NK-92 (cell line): Measurements from ENCODE around the gene CDK9.

Source experiments
- DNase-seq: peaks from one replicate; lab custom pipeline; 2025; ENCODE audit not compliant: unreplicated experiment; lab: John Stamatoyannopoulos, UW

The CDK9 gene

DNA sequence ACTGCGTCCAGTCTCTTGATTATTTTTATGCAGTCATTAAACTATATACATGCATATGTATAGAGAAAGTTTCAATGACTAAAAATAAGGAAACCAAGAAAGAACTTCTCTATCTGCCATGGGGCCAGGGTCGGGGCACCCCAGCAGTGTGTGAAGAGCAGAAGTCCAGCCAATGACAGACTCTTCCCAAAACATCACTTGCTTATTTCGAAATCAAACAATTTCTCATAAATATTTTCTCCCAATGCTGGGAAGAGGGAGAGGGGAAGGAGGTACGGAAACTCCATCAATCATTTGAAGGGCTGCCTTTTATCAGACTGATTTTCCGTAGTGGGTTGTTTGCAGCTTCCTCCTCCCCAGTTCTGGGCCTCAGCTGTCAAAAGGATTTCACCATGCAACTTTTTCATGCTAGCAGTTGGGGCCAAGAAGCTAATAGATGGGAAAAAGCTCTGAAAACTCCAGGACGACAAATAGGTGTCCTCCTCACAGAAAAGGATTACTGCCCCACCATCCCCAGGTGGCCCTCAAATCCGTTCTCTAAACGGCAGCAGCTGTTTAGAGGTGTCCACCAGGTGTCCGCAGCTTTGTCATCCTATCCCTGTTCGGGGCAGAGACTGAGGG lies 16.2 kb downstream of the CDK9 start:
- DNase-seq: no peak

DNA sequence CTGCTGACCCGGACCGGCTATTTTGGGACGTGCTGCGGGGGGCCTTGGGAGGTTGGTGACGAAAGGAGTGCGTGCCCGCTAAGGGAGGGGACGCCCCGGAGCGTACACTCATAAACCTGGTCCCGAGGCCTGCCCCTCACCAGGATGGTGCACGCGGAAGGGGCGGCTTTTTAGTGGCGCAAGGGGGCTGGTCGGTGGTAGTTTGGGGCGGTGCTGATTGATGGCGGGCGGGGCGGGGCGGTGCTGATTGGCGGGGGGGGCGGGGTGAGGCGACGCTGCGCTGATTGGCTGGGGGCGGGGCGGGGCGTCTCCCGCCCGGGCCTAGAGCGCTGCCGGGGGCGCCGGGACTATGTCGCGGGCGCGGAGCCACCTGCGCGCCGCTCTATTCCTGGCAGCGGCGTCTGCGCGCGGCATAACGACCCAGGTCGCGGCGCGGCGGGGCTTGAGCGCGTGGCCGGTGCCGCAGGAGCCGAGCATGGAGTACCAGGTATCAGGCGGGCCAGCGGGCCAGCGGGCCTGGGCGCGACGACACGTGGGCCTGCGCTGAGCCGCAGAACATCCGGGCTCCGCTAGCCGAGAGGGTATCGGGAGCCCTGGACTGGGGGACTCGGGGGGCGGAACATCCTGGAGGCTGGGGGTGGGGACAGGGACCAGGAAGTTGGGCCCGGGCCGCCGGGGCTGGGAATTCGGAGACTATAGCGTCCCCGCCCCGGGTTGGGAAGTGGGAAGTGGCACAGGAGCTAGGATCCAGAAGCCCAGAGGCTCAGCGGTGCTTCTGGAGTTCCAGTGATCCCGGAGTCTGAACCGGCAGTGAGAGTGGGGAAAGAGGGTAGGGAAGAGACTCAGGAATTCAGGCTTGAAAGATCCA lies 17.0 kb downstream of the CDK9 start, which contains the start of gene FPGS:
FPGS (plus strand) TSS at position 307 of the 868 bp plus-strand sequence; CDS start at position 350, 43 bp downstream.
- DNase-seq: peak; percentile 37

DNA sequence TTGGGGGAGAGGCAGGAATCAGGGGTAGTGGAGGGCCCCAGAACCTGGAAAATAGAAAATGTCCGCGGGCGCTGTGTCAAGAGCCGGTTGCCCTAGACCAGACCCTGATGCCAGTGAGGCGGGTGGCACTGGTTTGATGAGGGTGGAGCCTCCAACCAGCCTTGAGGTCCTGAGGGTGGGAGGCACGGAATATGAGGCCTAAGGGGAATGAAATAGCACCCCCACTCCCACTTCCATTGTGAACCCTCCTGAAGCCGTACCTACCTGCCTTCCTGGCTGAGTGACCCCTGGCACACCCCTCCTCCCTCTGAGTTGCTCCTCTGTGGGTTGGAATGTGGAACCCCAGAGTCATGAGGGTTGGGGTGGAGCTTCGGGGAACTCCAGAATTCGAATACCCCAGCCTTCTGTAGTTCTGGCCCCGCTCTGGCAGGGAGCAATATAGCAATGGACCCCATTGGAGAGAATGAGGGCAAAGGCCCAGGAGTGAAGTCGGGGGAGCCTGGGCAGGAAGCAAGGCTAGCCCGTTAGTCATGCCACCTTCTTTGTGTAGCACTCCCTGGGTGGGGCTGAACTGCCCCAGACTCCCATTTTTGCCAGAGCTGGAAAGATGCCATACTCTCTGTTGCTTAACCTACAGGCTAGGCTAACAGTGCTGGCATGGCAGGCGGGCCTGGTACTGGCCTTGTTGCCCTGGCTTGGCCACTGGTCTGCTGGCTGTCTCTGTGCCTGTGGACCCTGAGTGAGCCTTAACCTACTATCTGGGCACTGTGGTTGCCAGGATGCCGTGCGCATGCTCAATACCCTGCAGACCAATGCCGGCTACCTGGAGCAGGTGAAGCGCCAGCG lies 17.9 kb downstream of the CDK9 start:
- no peak for DNase-seq

DNA sequence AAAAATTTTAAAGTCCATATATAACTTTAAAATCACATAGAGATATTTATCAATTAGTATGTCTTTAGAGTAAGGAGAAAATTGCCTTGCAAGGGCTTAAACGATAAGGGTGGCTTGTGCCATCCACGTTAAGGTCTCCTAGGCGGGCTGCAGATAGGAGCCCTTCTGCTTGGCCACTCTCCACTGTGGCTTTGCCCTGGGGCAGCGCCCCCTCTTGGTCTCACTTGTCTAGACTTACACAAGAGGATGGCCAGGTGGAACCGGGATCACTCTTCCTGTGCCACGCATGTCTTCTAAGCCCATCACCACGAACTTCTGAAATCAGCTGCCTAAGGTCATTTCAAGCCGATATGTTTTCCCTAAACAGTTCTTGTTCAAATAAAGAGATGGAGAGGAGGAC lies 19.8 kb downstream of the CDK9 start:
- DNase-seq: no peak

DNA sequence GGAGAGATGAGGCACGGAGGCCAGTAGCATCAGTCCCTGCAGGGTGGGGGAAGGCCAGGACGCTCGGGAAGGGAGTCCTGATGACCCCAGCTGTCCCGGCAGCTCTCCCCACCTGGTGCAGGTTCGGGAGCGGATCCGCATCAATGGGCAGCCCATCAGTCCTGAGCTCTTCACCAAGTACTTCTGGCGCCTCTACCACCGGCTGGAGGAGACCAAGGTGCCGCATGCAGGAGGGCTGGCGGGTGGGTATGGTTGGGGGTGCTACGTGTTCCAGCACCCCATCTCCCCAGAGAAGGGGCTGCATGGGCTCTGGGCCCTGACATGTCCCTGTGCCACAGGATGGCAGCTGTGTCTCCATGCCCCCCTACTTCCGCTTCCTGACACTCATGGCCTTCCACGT lies 21.0 kb downstream of the CDK9 start:
- DNase-seq: no peak

DNA sequence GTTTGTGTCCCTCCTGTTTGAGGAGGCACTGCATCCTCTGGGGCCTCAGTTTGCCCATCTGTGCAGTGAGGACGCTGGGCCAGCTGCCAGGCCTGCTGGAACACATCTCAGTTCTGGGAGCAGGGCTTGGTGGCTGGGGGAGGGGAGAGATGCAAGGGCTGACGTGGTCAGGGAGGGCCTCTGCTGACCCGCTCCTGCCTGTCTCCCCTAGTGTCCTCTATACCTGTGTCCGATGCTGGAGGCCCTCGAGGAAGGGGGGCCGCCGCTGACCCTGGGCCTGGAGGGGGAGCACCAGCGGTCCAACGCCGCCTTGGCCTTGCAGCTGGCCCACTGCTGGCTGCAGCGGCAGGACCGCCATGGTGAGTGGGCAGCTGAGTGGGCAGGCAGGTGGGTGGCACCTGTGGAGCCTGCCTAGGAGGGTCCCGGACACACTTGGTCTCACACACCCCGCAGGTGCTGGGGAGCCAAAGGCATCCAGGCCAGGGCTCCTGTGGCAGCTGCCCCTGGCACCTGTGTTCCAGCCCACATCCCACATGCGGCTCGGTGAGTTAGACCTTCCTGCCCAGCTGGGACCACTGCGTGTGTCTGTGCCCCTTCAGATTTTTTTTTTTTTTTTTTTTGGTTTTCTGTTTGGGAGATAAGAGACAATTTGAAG lies 22.6 kb downstream of the CDK9 start:
- no peak for DNase-seq

DNA sequence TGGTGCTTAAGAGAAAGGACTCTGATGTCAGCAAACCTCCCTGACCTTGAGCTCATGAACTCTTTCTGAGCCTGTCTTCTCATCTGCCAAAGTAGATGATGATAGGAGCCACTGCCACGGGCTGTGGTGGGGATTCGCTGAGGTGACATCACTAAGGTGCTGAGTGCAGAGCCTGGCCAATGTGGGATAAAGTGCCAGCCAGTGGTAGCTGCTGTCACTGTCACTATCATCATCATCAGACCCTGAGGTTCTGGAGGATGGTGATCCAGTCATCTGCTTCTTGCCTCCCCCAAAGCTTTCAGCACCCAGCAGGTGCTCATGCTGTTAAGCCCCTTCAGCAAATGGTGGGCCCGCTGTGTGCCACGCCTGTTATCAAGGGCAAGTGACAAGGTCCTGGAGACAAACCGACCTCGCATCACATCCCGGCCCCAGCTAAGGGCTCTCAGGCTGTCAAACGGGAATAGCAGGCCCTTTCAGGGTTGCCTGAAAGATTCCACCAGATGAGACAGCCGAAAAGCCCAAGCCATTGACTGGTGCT lies 23.2 kb downstream of the CDK9 start:
- no peak for DNase-seq

DNA sequence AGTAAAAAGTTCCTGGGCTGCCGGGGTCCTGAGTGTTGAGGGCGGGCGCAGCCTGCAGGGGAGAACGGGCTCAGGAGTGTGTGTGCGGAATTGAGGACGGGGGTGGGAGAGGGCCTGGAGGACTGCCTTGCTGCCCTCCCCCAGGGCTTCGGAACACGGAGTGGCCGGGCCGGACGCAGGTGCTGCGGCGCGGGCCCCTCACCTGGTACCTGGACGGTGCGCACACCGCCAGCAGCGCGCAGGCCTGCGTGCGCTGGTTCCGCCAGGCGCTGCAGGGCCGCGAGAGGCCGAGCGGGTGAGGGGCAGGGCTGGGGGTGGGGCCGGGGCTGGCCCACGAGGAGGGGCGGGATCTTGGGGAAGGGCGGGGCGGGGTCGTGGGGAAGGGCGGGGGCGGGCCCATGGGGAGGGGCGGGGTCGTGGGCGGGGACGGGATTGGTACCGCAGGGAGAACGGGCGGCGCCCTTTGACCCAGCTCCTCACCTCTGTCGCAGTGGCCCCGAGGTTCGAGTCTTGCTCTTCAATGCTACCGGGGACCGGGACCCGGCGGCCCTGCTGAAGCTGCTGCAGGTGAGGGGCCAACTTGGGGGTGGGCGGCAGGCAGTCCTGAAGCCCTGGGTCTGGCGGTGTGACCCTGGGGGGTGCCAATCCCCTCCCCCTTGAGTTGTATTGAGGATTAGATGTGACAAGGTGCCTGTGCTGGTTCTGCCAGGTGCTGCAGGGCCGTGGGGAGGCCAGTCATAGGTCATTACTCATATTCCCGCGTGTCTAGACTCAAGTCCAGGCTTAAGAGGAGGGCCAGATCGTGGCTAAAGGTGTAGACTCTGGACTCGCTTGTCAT lies 23.9 kb downstream of the CDK9 start:
- no peak for DNase-seq

DNA sequence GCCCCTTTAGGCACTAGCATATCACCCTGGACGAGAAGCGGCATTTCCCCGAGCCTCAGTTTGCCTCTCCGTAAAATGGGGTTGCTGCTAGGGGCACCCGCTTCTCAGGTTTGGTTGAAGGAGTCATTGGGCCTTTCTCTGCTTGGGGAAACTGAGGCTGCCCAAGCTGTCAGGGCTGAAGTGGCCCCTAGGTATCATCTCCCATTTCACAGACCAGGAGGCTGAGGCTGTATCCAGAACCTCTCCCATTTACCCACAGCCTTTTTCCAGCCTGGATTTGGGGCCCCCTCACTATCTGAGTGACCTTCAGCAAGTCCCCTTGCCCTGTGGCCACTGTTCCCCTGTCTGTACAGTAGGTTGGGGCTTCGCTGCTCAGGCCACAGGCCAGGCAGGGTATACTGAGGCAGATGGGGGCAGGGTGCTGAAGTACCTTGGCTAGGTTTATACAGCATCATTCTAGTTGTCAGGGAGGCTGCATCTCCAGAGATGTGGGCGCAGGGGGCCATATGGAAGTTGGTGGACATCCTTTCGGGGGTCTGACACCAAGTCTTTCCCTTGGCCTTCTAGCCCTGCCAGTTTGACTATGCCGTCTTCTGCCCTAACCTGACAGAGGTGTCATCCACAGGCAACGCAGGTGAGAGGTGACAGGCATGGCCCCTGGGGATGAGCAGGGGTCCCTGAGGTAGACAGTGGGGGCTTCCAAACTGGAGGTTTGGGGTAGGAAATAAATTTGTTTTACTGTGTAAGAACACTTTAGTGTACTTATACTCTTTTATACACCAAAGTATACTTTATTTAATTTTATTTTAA lies 24.7 kb downstream of the CDK9 start:
- DNase-seq: no peak

DNA sequence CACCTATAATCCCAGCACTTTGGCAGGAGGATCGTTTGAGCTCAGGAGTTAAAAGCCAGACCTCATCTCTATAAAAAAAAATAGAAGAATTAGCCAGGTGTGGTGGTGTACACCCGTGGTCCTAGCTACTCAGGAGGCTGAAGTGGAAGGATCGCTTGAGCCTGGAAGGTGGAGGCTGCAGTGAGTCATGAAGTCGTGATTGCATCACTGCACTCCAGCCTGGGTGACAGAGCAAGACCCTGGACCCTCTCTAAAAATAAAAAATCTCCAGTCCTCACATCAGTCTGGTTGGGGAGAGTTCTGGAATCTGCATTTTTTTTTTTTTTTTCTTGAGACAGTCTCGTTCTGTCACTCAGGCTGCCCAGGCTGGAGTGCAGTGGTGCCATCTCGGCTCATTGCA lies 26.2 kb downstream of the CDK9 start:
- no peak for DNase-seq

DNA sequence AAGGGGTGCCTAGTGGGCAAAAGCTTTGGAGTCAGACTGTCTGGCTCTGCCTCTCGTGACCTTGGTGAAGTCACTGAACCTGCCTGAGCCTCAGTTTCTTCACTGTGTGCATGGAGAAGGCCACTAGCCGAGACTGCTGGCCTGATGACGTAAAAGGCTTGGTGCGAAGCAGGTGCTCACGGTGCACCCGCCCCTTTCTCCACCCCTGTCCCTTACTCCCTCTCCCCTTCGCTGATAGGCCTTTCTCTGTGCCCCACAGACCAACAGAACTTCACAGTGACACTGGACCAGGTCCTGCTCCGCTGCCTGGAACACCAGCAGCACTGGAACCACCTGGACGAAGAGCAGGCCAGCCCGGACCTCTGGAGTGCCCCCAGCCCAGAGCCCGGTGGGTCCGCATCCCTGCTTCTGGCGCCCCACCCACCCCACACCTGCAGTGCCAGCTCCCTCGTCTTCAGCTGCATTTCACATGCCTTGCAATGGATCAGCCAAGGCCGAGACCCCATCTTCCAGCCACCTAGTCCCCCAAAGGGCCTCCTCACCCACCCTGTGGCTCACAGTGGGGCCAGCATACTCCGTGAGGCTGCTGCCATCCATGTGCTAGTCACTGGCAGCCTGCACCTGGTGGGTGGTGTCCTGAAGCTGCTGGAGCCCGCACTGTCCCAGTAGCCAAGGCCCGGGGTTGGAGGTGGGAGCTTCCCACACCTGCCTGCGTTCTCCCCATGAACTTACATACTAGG lies 27.3 kb downstream of the CDK9 start:
- DNase-seq: no peak

DNA sequence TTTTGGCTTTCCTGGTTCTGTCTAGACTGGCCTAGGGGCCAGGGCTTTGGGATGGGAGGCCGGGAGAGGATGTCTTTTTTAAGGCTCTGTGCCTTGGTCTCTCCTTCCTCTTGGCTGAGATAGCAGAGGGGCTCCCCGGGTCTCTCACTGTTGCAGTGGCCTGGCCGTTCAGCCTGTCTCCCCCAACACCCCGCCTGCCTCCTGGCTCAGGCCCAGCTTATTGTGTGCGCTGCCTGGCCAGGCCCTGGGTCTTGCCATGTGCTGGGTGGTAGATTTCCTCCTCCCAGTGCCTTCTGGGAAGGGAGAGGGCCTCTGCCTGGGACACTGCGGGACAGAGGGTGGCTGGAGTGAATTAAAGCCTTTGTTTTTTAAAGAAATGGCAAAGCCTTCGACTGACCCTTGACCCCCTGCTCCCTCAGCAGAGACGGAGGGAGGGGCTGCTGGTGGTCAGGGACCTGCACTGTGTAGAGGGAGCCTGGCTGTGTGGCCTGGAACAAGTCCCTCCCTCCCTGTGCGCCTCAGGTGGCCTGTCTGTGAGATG lies 27.9 kb downstream of the CDK9 start:
- no peak for DNase-seq

DNA sequence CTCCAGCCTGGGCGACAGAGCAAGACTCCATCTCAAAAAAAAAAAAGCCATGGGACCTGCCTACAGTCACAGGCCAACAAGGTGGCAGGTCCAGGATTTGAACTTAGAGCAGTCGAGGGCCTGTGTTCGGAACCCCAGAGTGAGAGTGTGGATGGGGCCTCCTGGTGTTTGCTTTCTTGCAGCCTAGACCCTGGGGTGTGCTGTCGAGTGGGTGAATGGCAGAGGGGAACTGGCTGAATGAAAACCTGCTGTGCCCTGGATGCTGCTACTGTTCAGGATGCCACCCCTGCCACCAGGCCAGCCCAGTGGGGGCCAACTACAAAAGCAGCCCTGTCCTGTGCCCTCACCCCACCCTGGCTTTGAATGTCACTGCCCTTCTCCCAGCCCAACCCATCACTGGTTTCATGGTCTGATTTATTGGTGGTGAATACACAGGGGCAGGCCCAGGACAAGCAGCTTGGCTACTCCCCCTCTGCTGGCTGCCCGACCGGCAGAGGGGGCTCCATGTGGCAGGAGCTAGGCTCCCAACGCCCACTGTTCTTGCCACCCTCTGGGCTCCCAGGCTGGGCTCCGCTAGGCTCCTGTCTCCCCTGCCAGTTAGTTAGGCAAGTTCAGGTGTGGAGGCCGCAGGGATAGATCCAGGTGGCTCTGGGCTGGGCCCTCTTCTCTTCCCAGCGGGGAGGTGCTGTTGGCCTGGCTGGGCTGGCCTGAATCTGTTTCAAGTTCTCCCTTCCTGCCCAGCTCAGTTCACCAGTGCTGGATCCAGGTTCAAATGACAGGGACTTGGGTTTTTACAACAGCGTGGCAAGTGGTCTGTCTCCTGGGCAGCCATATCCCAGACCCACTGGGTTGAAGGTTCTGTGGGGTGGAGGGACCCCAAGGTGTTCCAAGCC lies 29.0 kb downstream of the CDK9 start:
- DNase-seq: no peak

DNA sequence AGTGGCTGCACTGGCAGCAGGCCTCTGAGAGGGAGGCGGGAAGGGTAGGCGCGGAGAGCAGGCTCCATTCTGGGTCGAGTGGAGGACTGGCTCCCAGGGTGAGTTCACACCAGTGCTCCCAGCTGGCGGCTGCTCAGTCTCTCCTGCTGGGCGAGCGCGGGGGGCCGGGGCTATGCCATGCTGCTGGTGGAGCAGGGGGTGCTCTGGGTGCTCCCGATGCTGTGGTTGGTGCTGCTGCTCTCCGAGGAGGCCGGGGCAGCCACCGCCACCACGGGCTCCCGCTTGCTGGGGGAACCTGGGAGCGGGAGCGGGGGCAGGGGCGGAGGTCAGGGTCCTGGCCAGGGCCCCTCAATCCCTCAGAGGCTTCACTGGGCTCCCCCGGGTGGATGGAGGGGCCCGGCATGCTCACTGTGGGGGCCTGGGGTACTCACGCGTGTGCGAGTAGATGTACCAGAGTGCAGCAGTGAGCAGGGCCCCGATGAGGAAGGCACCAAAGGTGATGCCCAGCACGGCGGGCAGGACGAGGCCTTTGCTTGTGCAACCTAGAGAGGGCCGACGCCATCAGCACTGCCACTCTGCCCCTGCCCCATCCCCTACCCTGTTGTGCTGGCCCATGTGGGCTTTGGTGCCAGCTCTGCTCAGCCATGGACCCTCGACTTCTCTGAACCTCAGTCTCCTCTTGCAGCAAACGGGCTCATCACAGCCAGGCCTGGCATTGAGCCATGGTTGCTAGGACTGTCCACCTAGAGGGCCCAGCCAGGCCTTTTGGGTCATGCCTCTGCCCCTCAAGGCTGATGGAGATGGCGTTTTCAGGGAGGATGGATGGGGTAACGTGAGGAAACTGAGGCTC lies 29.9 kb downstream of the CDK9 start:
- no peak for DNase-seq

DNA sequence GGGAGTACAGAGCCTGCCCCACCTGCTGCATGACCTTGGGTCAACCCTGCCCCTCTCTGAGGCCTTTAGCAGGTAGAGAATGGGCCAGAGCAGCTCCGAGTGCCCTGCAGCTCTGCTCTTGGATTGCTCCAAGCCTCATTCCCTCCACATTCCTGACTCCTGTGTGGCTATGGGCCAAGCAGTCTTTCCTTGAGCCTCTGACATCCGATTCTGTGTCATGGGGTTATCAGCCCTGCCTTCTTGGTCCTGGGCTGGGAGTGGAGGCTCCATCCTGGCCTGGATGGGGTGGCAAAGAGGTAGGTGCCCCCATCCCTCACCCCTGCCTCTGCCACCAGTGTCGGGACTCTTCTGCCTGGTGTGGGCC lies 30.5 kb downstream of the CDK9 start:
- DNase-seq: no peak

DNA sequence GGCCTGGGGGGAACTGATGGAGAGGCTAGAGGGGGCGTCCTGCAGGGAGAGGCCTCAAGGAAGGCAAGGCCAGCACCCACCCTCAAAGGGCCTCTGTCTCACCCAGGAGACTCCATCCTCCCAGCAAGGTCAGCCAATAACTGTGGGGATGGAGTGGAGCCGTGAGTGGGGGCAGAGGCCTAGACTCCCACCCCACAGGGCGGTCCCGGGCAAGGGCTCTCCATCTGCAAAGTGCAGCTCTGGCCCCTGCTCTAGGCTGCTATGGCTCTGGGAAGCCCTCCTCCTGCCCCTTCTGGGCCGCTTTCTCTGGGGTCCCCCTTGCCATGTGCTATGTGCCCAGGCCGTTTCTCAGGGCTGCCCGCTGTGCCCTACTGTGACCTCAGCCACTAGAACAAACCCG lies 30.9 kb downstream of the CDK9 start:
- DNase-seq: no peak
